WTC11 (cell line): ENCODE measurements around the gene SP2. TPM values are rescaled to one million over a fixed set of nuclear protein-coding genes. Genes with fewer than 3 reads are reported as not detected.
A peak's percentile ranks its signal among the peaks of the same experiment; 100 is the strongest.

Experiments used
- ATAC-seq: fragments of 200-7000 bp; cut with Tn5 transposase; 2 replicates; pipeline ENCODE4 v1.10.0; 2021; ENCODE audit warnings: mild to moderate bottlenecking, moderate library complexity
- CTCF ChIA-PET: fragments of 300-600 bp; sonication (Branson Sonifier 250); formaldehyde crosslinking; loops from one replicate; lab custom pipeline; 2021; ENCODE audit warnings: antibody characterized with exemption; lab: Charles Lee
- POLR2A ChIA-PET: fragments of 350-600 bp; sonication (Branson Sonifier 250); formaldehyde crosslinking; loops from one replicate; lab custom pipeline; 2021; ENCODE audit warnings: antibody characterized with exemption; lab: Charles Lee
- DNase-seq: peaks from one replicate; pipeline ENCODE4 v3.0.0; 2021; ENCODE audit warnings: low spot score
- H3K27ac Mint-ChIP-seq: 2 replicates; pipeline ENCODE4 v1.8.0; 2021; ENCODE audit warnings: mixed read lengths
- H3K27me3 Mint-ChIP-seq: 2 replicates; pipeline ENCODE4 v1.8.0; 2021; ENCODE audit warnings: low read depth, mild to moderate bottlenecking, moderate library complexity, mixed read lengths
- H3K36me3 Mint-ChIP-seq: 2 replicates; pipeline ENCODE4 v1.8.0; 2021; ENCODE audit warnings: mixed read lengths
- H3K4me1 Mint-ChIP-seq: 2 replicates; pipeline ENCODE4 v1.8.0; 2022; ENCODE audit warnings: mixed read lengths
- H3K4me3 Mint-ChIP-seq: 2 replicates; pipeline ENCODE4 v1.8.0; 2021; ENCODE audit warnings: mild to moderate bottlenecking, moderate library complexity, mixed read lengths
- H3K9me3 Mint-ChIP-seq: 2 replicates; pipeline ENCODE4 v1.8.0; 2021; ENCODE audit warnings: mixed read lengths
- FOXJ3 ChIP-seq: sonication (generic); formaldehyde crosslinking; IDR thresholded peaks from 2 replicates; pipeline ENCODE4 v1.9.0; 2021; ENCODE audit warnings: missing genetic modification reagents, mild to moderate bottlenecking, borderline replicate concordance
- FOXK1 ChIP-seq: sonication (generic); formaldehyde crosslinking; IDR thresholded peaks from 2 replicates; pipeline ENCODE4 v1.8.0; 2022; ENCODE audit warnings: mild to moderate bottlenecking, moderate library complexity, missing genetic modification reagents
- FOXP1 ChIP-seq: sonication (generic); formaldehyde crosslinking; IDR thresholded peaks from 2 replicates; pipeline ENCODE4 v1.8.0; 2022; ENCODE audit warnings: missing genetic modification reagents, mild to moderate bottlenecking, moderate library complexity, borderline replicate concordance
- NR1H2 ChIP-seq: sonication (generic); formaldehyde crosslinking; IDR thresholded peaks from 2 replicates; pipeline ENCODE4 v1.9.0; 2021; ENCODE audit warnings: mild to moderate bottlenecking, moderate library complexity, missing genetic modification reagents
- OVOL2 ChIP-seq: fragments of 250-450 bp; sonication (Bioruptor Pico); IDR thresholded peaks from 2 replicates; pipeline ENCODE4 v1.9.0; 2021; ENCODE audit warnings: mild to moderate bottlenecking, borderline replicate concordance
- RORB ChIP-seq: fragments of 250-450 bp; sonication (Bioruptor Pico); IDR thresholded peaks from 2 replicates; pipeline ENCODE4 v1.9.0; 2021; ENCODE audit warnings: mild to moderate bottlenecking
- TP53 ChIP-seq: sonication (generic); formaldehyde crosslinking; IDR thresholded peaks from 2 replicates; pipeline ENCODE4 v1.8.1; 2023; ENCODE audit warnings: mild to moderate bottlenecking, missing genetic modification reagents
- ZNF219 ChIP-seq: sonication (generic); formaldehyde crosslinking; IDR thresholded peaks from 2 replicates; pipeline ENCODE4 v1.8.0; 2023; ENCODE audit warnings: missing genetic modification reagents, mild to moderate bottlenecking, borderline replicate concordance
- ZNF396 ChIP-seq: fragments of 250-450 bp; sonication (Bioruptor Pico); IDR thresholded peaks from 2 replicates; pipeline ENCODE4 v1.8.0; 2021; ENCODE audit warnings: mild to moderate bottlenecking, moderate library complexity, borderline replicate concordance
- ZNF423 ChIP-seq: fragments of 250-450 bp; sonication (Bioruptor Pico); IDR thresholded peaks from 2 replicates; pipeline ENCODE4 v2.1.2; 2022; ENCODE audit warnings: mild to moderate bottlenecking, moderate library complexity
- ZNF512 ChIP-seq: sonication (generic); formaldehyde crosslinking; IDR thresholded peaks from 2 replicates; pipeline ENCODE4 v1.8.1; 2022; ENCODE audit warnings: missing genetic modification reagents, borderline replicate concordance
- total RNA-seq: library from RNA; stranded (reverse); gene quantifications from 3 replicates; pipeline ENCODE4 v1.2.3, GENCODE V29; 2021
- TF ChIP-seq, protein P1 (sequence below): sonication (generic); formaldehyde crosslinking; conservative IDR thresholded peaks from 2 replicates; pipeline ENCODE4 v1.8.1; 2023; ENCODE audit warnings: mild to moderate bottlenecking, low read depth, missing genetic modification reagents, moderate library complexity
- TF ChIP-seq, protein P2 (sequence below): sonication (generic); formaldehyde crosslinking; IDR thresholded peaks from 2 replicates; pipeline ENCODE4 v1.8.1; 2023; ENCODE audit warnings: mild to moderate bottlenecking, missing genetic modification reagents, moderate library complexity

SP2 gene
- total RNA-seq, 1 experiment from 2014 or later = 9.9 TPM

DNA sequence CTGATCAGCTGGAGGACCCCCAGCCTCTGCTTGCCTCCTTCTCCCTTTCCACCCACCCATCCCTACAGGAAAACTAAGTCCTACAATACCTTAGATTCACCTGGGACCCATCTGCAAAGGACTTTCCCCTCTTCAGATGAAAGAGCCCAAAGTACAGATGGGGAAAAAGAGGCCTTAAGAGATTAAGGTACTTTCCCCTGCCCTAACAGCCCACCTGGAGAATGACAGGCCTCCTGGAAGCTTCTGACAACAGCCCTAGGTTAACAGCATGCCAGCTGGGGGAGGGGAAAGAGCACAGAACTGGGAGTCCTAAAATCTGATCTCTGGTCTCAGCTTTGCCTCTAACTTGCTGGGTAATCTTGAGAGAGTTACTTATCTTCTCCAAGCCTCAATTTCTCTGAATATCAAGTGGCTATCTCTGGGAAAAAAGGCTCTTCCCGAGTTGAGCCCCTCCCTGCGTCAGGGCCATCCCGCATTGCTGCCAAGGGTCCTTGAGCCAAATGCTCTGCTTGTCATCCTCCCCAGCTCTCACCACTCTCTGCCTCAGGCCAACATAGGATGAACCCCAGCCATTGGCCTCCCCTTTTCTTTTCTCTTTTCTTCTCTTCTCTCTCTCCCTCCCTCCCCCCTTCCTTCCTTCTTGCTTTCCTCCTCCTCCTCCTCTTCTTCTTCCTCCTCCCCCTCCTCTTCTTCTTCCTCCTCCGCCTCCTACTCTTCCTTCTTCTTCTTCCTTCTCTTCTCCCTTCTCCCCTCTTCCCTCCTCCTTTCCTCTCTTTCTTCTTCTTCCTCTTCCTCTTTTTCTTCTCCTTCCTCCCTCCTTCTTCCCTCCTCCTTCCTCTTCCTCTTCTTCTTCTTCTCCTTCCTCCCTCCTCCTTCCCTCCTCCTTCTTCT, 22.6 kb upstream of the SP2 start:
- no peak overlapping the region for H3K27ac Mint-ChIP-seq
- H3K36me3 Mint-ChIP-seq = no peaks in the 10 kb centered on the region
- peaks cover 66% of the 10 kb centered on the region for H3K4me1 Mint-ChIP-seq
- H3K9me3 Mint-ChIP-seq = no peaks in the 10 kb centered on the region
- CTCF ChIA-PET = interaction anchor here (1.0 to 8.7 kb wide), 8 partner anchors 11 to 68 kb away, joined by 3 to 94 read pairs (median 10); partner anchors contain the start of genes PNPO and SCRN2
- TF ChIP-seq, protein P1, sequence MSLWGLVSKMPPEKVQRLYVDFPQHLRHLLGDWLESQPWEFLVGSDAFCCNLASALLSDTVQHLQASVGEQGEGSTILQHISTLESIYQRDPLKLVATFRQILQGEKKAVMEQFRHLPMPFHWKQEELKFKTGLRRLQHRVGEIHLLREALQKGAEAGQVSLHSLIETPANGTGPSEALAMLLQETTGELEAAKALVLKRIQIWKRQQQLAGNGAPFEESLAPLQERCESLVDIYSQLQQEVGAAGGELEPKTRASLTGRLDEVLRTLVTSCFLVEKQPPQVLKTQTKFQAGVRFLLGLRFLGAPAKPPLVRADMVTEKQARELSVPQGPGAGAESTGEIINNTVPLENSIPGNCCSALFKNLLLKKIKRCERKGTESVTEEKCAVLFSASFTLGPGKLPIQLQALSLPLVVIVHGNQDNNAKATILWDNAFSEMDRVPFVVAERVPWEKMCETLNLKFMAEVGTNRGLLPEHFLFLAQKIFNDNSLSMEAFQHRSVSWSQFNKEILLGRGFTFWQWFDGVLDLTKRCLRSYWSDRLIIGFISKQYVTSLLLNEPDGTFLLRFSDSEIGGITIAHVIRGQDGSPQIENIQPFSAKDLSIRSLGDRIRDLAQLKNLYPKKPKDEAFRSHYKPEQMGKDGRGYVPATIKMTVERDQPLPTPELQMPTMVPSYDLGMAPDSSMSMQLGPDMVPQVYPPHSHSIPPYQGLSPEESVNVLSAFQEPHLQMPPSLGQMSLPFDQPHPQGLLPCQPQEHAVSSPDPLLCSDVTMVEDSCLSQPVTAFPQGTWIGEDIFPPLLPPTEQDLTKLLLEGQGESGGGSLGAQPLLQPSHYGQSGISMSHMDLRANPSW (CRISPR knock-in tag) = no peak
- TF ChIP-seq RORB (CRISPR knock-in tag) (no peak), ZNF512 (peak; percentile 97)
- no peak for ATAC-seq
- POLR2A ChIA-PET = interaction anchor here (0.6 to 1.3 kb wide), 3 partner anchors 10 to 84 kb away, joined by 3 to 4 read pairs (median 4); partner anchors contain the start of gene SP2
- H3K4me3 Mint-ChIP-seq = peak overlapping the region; percentile 70
- H3K27me3 Mint-ChIP-seq = peaks cover 66% of the 10 kb centered on the region
- DNase-seq = no peak

GRCh38 chr17:47875011-47875985, 20.7 kb upstream of the SP2 start:
- H3K4me1 Mint-ChIP-seq = peaks cover 59% of the 10 kb centered on the region
- no peak overlapping the region for H3K4me3 Mint-ChIP-seq
- CTCF ChIA-PET = interaction anchor here (0.7 to 8.7 kb wide), 6 partner anchors 14 to 34 kb away, joined by 3 to 94 read pairs (median 4); partner anchors contain the start of gene SCRN2
- ATAC-seq = no peak
- no peak for TF ChIP-seq ZNF423 (CRISPR knock-in tag)
- TF ChIP-seq FOXJ3 (CRISPR knock-in tag) = no peak
- TF ChIP-seq TP53 = no peak
- TF ChIP-seq, protein P2, sequence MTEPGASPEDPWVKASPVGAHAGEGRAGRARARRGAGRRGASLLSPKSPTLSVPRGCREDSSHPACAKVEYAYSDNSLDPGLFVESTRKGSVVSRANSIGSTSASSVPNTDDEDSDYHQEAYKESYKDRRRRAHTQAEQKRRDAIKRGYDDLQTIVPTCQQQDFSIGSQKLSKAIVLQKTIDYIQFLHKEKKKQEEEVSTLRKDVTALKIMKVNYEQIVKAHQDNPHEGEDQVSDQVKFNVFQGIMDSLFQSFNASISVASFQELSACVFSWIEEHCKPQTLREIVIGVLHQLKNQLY (CRISPR knock-in tag) = no peak
- no peak for TF ChIP-seq ZNF396 (CRISPR knock-in tag)
- no peak for TF ChIP-seq NR1H2 (CRISPR knock-in tag)
- TF ChIP-seq OVOL2 = no peak
- no peak for TF ChIP-seq FOXK1
- TF ChIP-seq, all 79 proteins: peak for 0
- no peaks in the 10 kb centered on the region for H3K36me3 Mint-ChIP-seq
- no peak overlapping the region for H3K27ac Mint-ChIP-seq
- POLR2A ChIA-PET = no interaction called here
- no peaks in the 10 kb centered on the region for H3K9me3 Mint-ChIP-seq
- peaks cover 53% of the 10 kb centered on the region for H3K27me3 Mint-ChIP-seq
- DNase-seq = no peak

GRCh38 chr17:47877368-47878034, 18.5 kb upstream of the SP2 start:
- ATAC-seq (no peak), DNase-seq (no peak)
- TF ChIP-seq FOXP1 (no peak), ZNF219 (CRISPR knock-in tag) (no peak)
- ChIA-PET CTCF (interaction anchor here (0.8 to 18.5 kb wide), 2 partner anchors 12 to 33 kb away, joined by 3 to 1122 read pairs; partner anchors contain the start of genes SCRN2 and SP6), POLR2A (no interaction called here)
- Mint-ChIP-seq H3K4me1 (peaks cover 49% of the 10 kb centered on the region), H3K9me3 (no peaks in the 10 kb centered on the region), H3K36me3 (no peaks in the 10 kb centered on the region), H3K4me3 (no peak overlapping the region), H3K27me3 (peaks cover 35% of the 10 kb centered on the region), H3K27ac (no peak overlapping the region)
